ENCODE measurements around the gene PCIF1.

PCIF1 gene

DNA sequence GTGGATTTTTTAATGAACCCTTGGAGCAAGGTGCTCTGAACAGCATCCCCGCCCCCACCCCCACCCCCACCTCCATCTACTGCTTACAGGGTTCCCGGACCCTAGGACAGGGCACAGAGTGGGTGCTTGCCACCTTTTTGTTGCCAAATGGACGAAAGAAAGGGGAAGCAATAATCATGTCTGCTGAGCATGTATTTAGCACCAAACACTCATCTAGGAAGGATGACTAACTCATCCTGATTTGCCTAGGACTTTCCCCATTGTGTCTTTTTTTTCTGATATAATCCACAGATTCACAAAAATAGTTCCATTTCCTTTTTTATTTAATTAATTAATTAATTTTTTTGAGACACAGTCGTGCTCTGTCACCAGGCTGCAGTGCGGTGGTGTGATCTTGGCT is 21.4 kb upstream of the PCIF1 start:
- Histone ChIP-seq H3K4me3 (ENCODE audit: low read depth in 1 of 2, low read length in 1 of 2) (no peak overlapping the region), H3K27ac (no peak overlapping the region), H3K4me1 (ENCODE audit: control insufficient read depth in 1 of 2, insufficient read depth in 1 of 2, low read depth in 1 of 2, low read length in 1 of 2) (peaks cover 36 to 44% of the 10 kb centered on the region in 2 experiments), H3K9me3 (no peaks in the 10 kb centered on the region), H3K36me3 (no peaks in the 10 kb centered on the region), H3K27me3 (peaks cover 21% of the 10 kb centered on the region)
- TF ChIP-seq, protein P1, sequence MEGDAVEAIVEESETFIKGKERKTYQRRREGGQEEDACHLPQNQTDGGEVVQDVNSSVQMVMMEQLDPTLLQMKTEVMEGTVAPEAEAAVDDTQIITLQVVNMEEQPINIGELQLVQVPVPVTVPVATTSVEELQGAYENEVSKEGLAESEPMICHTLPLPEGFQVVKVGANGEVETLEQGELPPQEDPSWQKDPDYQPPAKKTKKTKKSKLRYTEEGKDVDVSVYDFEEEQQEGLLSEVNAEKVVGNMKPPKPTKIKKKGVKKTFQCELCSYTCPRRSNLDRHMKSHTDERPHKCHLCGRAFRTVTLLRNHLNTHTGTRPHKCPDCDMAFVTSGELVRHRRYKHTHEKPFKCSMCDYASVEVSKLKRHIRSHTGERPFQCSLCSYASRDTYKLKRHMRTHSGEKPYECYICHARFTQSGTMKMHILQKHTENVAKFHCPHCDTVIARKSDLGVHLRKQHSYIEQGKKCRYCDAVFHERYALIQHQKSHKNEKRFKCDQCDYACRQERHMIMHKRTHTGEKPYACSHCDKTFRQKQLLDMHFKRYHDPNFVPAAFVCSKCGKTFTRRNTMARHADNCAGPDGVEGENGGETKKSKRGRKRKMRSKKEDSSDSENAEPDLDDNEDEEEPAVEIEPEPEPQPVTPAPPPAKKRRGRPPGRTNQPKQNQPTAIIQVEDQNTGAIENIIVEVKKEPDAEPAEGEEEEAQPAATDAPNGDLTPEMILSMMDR (IDR thresholded peaks at IDR 0.05): no peak

- H3K4me3 ChIP-seq (ENCODE audit: low read depth in 1 of 2, low read length in 1 of 2): no peak overlapping the region
- H3K9me3 ChIP-seq: no peaks in the 10 kb centered on the region
- no peaks in the 10 kb centered on the region for H3K36me3 ChIP-seq
- H3K27ac ChIP-seq: no peak overlapping the region
- H3K4me1 ChIP-seq (ENCODE audit: control insufficient read depth in 1 of 2, insufficient read depth in 1 of 2, low read depth in 1 of 2, low read length in 1 of 2): peaks cover 17 to 18% of the 10 kb centered on the region in 2 experiments
- H3K27me3 ChIP-seq: peaks cover 4% of the 10 kb centered on the region
- TF ChIP-seq, protein P1 (IDR thresholded peaks at IDR 0.05): no peak
Observed at GRCh38 chr20:45917790-45918141, 16.7 kb upstream of the PCIF1 start.

- TF ChIP-seq, protein P1 (IDR thresholded peaks at IDR 0.05): no peak
- Histone ChIP-seq H3K27me3 (no peaks in the 10 kb centered on the region), H3K27ac (no peak overlapping the region), H3K4me3 (ENCODE audit: low read depth in 1 of 2, low read length in 1 of 2) (no peak overlapping the region), H3K9me3 (no peaks in the 10 kb centered on the region), H3K36me3 (no peaks in the 10 kb centered on the region), H3K4me1 (ENCODE audit: control insufficient read depth in 1 of 2, insufficient read depth in 1 of 2, low read depth in 1 of 2, low read length in 1 of 2) (peaks cover 17 to 18% of the 10 kb centered on the region in 2 experiments)
Observed at GRCh38 chr20:45918182-45918737, 16.2 kb upstream of the PCIF1 start.

DNA sequence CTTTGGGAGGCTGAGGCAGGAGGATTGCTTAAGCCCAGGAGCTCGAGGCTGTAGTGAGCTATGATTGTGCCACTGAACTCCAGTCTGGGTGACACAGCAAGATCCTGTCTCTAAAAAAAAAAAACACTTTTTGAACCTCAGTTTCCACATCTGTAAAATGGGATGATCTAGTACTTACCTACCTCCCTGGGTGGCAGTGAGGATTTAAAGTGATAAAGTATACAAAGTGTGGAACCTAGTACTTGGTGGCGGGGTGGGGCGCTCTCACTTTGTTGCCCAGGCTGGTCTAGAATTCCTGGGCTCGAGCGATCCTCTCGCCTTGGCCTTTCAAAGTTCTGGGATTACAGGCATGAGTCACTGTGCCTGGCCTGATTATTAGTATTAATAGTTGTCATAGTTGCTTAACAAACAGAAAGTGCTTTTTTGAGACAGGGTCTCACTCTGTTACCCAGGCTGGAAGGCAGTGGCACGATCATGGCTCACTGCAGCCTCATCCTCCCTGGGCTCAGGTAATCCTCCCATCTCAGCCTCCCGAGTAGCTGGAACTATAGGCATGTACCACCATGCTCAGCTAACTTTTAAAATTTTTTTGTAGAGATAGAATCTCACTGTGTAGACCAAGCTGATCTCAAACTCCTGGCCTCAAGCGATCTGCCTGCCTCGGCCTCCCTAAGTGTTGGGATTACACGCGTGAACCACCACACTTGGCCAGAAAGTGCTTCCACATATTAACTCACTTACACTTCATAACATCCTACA is 15.5 kb upstream of the PCIF1 start:
- H3K4me1 ChIP-seq (ENCODE audit: control insufficient read depth in 1 of 2, insufficient read depth in 1 of 2, low read depth in 1 of 2, low read length in 1 of 2): peaks cover 15 to 17% of the 10 kb centered on the region in 2 experiments
- H3K27me3 ChIP-seq: peaks cover 3% of the 10 kb centered on the region
- TF ChIP-seq, protein P1 (IDR thresholded peaks at IDR 0.05): no peak
- H3K4me3 ChIP-seq (ENCODE audit: low read depth in 1 of 2, low read length in 1 of 2): no peak overlapping the region
- H3K27ac ChIP-seq: no peak overlapping the region
- H3K9me3 ChIP-seq: no peaks in the 10 kb centered on the region
- no peaks in the 10 kb centered on the region for H3K36me3 ChIP-seq

DNA sequence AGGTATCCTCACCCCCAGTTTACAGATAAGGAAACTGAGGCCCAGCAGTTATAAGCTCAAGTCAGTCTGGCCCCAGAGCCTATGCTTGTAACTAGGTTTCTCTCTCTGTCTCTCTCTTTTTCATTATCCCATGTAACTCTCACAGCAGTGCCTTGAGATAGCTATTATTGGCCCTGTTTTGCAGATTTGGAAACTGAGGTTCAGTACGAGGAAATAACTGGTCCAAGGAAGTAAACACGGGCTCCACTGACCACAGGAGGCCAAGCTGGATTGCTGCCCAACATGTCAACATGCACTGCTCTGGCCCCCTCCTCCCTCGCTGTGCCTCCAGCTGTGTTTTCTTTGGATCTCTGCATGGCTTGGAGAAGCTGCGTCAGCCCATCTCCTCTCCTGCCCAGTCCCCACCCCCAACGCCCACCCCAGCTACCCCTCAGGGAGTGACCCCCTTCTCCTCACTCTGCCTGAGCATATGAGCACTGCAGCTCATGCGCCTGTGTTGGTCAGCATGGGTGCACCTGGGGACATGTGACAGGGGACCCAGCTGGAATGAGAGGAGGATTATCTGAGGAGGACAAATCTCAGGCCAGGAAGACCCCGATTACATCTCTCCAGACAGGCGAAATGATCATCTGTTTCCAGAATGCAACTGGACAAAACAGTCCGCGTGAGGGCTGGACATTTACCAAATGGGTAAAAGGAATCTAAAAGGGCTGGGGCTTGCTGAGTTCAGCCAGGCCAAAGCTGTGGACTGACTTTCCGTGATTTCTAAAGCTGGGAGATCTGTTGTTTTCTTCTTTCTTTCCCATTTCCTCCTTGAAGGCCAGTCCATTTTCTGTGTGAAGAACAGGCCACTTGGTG is 14.7 kb upstream of the PCIF1 start:
- peaks cover 12% of the 10 kb centered on the region for H3K27me3 ChIP-seq
- peaks cover 7 to 9% of the 10 kb centered on the region in 2 experiments for H3K4me1 ChIP-seq (ENCODE audit: control insufficient read depth in 1 of 2, insufficient read depth in 1 of 2, low read depth in 1 of 2, low read length in 1 of 2)
- H3K9me3 ChIP-seq: no peaks in the 10 kb centered on the region
- no peak overlapping the region for H3K27ac ChIP-seq
- no peaks in the 10 kb centered on the region for H3K36me3 ChIP-seq
- no peak overlapping the region for H3K4me3 ChIP-seq (ENCODE audit: low read depth in 1 of 2, low read length in 1 of 2)
- TF ChIP-seq, protein P1 (IDR thresholded peaks at IDR 0.05): no peak
